Right cardiac atrium (tissue), 5 donors: Measurements from ENCODE around the gene LCOR. TPM values are rescaled to one million over a fixed set of nuclear protein-coding genes. Genes with fewer than 3 reads are reported as not detected.
"Not testable (repeated sequence)": the region's sequence is repeated elsewhere in the genome, so short reads cannot be mapped to it uniquely, and the experiment has no call there.

Experiments
- ATAC-seq, 2 donors: fragments of 200-7000 bp; cut with Tn5 transposase; one replicate each; pipeline versions ENCODE4 v1.8.0 to v1.9.1; 2020; ENCODE audit warnings: moderate library complexity in 2 of 2, mild to moderate bottlenecking in 1 of 2
- DNase-seq, 3 donors: peaks; one replicate each; pipeline ENCODE4 v3.0.0-alpha.2; 2020
- H3K27ac ChIP-seq: one replicate; pipeline ENCODE4 v1.5.1; 2013; ENCODE audit warnings: mild to moderate bottlenecking, low read length, control low read depth, moderate library complexity
- H3K27me3 ChIP-seq: one replicate; pipeline ENCODE4 v1.6.1; 2013; ENCODE audit not compliant: control insufficient read depth, insufficient read depth
- H3K4me1 ChIP-seq: one replicate; pipeline ENCODE4 v1.6.1; 2013; ENCODE audit warnings: low read length; ENCODE audit not compliant: control insufficient read depth, insufficient read depth
- H3K4me3 ChIP-seq: one replicate; pipeline ENCODE4 v1.5.1; 2013; ENCODE audit warnings: low read length, control low read depth
- H3K9me3 ChIP-seq: one replicate; pipeline ENCODE4 v1.6.1; 2013; ENCODE audit warnings: low read length; ENCODE audit not compliant: control insufficient read depth
- WGBS: extraction: QIAGEN DNeasy Blood & Tissue Kit; methylation state at CpG from one replicate; pipeline ENCODE4 v1.1.7; 2013; 5-methylcytosine and 5-hydroxymethylcytosine counted together
- intact Hi-C, 4 donors: fragments of 100-400 bp; cut with DNase I; formaldehyde crosslinking; loops; one replicate each; pipeline versions ENCODE4 v1.11.0 to v1.14.0; 2022 to 2023
- polyA plus RNA-seq: library from polyadenylated mRNA; stranded (reverse); fragments of 200-250 nt; gene quantifications from one replicate; pipeline ENCODE4 v1.2.3, GENCODE V29; 2013
- total RNA-seq, 4 donors: library from RNA; stranded (reverse); fragmentation: NEBNext Ultra II Directional; extraction: Animal tissue kit (Norgen Biotek cat#: 25700); gene quantifications; one replicate each; pipeline ENCODE4 v1.2.1, GENCODE V29; 2021
- donor health status: healthy with polysubstance abuse.
- donor health status: DM: no; HTN: yes; CAD: no.
- donor health status: DM: no; HTN: no; CAD: no.
- donor health status: DM: no; HTN: yes; CAD: no; lungs with severe emphysema.
- donor health status: DM: yes; HTN: yes; CAD: no.

The LCOR gene
- total and polyA plus RNA-seq, 5 donors: 3.2 to 21.9 (median 17.7) TPM

DNA sequence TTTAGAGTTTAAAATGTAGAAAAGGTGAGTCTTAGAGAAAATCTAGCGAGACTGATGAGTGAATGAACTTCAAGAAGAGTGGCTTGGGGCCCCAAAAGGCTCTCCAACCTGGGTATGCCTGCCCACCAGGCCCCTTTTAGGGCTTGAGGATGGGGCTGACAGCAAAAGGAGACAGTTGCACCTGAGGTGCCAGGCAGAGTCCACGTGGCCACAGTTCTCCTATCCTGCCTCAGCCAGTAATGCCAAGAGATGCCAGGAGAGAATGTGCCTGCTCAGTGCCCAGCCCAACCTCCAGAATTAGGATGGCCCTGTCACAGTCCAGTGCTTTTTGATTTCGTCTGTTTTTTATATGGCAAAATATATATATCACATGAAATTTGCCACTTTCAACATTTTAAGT, 197.2 kb downstream of the LCOR start:
- Histone ChIP-seq H3K4me1 (no peaks in the 10 kb centered on the region), H3K27me3 (no peaks in the 10 kb centered on the region), H3K4me3 (no peak overlapping the region), H3K9me3 (no peaks in the 10 kb centered on the region), H3K27ac (no peak overlapping the region)
- DNase-seq (no peak), ATAC-seq (no peak)
- intact Hi-C loops: no loop called here
- 77% methylated on average over 3 of the region's 3 CpGs for whole genome bisulfite sequencing

DNA sequence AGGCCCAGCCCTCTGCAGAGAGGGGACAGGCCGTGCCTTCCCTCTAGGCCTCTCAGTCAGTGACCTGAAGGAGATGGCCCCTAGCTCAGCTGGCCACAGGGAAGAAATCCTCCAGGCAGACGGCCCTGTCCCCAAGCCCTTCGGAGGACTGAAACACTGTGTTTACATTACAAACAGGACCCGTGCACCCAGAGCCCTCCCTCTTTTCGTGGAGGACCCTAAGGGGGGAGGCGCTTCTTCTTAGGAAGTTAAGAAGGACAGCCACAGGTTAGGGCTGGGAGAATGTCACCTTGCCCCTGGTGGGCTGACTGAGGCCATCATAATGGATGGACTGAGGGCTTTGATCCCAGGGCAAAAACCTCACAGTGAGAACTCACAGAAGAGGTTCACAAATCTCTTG, 198.8 kb downstream of the LCOR start:
- WGBS: 62% methylated on average over 6 of the region's 6 CpGs
- Histone ChIP-seq H3K27me3 (no peaks in the 10 kb centered on the region), H3K4me3 (no peak overlapping the region), H3K4me1 (no peaks in the 10 kb centered on the region), H3K9me3 (no peaks in the 10 kb centered on the region), H3K27ac (no peak overlapping the region)
- no peak for ATAC-seq
- intact Hi-C loops: no loop called here
- DNase-seq: no peak

DNA sequence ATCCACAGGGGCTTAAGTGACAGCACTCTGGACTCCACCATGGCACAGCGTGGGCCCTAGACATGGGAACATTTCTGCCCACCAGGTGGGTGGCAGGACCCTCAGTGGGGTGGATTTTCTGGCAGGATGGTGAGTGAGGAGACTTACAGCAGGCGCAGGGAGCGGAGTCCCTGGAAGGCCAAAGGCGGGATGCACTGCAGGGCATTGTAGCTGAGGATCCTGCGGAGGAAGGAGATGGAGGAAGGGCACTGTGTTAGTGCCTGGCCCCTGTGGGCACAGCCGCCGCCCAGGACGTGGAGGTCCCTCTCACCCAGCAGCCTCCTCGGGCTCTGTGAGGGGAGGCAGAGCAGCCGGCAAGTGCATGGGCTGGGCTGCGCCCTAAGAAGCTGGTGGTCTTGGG, 199.4 kb downstream of the LCOR start:
- intact Hi-C loops: no loop called here
- DNase-seq: no peak
- ATAC-seq: no peak
- Histone ChIP-seq H3K9me3 (no peaks in the 10 kb centered on the region), H3K27ac (no peak overlapping the region), H3K4me1 (no peaks in the 10 kb centered on the region), H3K4me3 (no peak overlapping the region), H3K27me3 (no peaks in the 10 kb centered on the region)
- 83% methylated on average over 11 of the region's 11 CpGs for WGBS

DNA sequence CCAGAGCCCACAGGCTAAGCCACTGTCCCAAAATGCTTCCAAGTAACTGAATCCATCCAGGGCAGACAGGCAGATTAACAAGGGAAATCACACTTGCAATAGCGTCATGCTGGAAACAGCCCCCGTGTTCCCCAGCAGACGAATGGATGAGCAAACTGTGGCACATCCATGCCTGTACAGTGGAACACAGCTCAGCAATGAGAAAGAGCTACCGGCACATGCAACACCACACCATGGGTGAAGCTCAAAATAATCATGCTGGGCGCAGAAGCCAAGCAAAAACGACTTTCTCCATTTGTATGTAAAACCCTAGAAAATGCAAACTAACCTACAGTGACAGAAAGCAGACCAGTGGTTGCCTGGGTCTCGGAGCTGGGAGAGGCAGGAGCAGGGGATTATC, 200.5 kb downstream of the LCOR start:
- Histone ChIP-seq H3K4me3 (no peak overlapping the region), H3K27ac (no peak overlapping the region), H3K27me3 (no peaks in the 10 kb centered on the region), H3K4me1 (no peaks in the 10 kb centered on the region), H3K9me3 (no peaks in the 10 kb centered on the region)
- ATAC-seq (no peak), DNase-seq (no peak)
- 47% methylated on average over 7 of the region's 7 CpGs for WGBS
- intact Hi-C loops: no loop called here

DNA sequence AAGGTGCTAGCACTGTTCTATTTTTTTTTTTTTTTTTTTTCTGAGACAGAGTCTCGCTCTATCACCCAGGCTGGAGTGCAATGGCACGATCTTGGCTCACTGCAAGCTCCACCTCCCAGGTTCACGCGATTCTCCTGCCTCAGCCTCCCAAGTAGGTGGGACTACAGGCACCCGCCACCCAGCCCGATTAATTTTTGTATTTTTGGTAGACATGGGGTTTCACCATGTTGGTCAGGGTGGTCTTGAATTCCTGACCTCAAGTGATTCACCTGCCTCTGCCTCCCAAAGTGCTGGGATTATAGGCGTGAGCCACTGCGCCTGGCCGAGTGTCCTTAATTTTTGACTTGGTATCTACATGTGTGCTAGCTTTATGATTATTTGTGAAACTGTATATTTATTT, 201.7 kb downstream of the LCOR start:
- H3K4me1 ChIP-seq, H3K9me3 ChIP-seq, ATAC-seq, H3K27ac ChIP-seq, H3K27me3 ChIP-seq, H3K4me3 ChIP-seq, DNase-seq, intact Hi-C loops: not testable (repeated sequence)
- WGBS: 92% methylated on average over 9 of the region's 9 CpGs

DNA sequence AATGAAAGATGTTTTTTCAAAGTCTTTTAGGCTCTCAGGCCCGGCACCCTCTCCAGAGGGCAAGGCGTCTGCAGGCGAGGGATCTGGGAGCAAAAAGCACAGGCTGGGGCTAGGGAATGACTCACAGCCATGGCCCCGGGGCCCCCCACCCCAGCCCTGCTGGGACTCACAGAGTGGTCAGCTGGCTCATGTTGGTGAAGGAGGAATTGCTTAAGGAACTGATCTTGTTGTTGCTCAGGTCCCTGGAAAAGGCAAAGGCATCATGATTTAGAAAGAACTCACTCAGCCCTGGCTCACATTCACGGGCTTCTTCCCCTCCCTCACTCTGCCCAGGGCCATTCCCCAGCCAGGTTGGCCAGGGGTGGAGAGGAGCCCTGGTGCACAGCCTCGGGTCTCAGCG, 202.2 kb downstream of the LCOR start:
- intact Hi-C loops: no loop called here
- Histone ChIP-seq H3K4me1 (peaks cover 4% of the 10 kb centered on the region), H3K4me3 (no peak overlapping the region), H3K9me3 (no peaks in the 10 kb centered on the region), H3K27me3 (no peaks in the 10 kb centered on the region), H3K27ac (no peak overlapping the region)
- DNase-seq (no peak), ATAC-seq (no peak)
- 73% methylated on average over 7 of the region's 7 CpGs for WGBS

DNA sequence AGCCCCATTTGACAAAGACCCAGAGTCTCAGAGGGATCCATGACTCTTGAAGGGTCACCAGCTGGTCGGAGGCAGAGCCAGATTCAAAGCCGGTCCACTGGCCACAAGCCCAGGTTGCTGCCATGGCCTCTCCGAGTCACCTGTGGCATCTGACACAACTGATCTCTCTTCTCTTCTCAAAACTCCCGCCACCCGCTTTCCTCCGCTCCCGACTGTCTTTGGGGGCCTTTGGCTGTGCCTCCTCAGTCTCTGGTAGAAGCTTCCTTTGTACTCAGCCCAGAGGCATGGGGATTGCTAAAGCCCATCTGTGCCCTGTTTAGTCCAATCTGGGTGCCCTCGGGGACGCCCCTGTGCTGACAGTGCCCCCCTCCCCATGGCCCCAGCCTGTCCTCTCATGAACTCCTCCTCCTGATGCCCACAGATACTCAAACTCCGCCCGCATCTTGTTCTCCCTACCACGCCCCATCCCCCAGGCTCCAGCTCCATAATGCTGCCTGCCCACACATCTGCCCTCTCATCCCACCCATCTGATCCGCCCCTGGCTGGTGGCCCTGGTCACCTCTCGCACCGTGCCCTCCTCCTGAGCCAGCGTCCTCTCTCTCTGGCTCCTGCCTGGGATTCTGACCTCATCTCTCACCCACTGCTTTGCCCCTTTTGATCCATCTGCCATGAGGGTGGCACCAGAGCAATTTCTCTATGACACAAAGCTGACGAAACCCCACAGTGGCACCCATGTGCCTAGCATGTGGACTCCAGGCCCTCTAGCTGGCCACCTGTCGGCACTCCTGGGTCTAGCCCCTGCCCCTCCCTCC, 203.1 kb downstream of the LCOR start:
- no peak overlapping the region for H3K27ac ChIP-seq
- 81% methylated on average over 18 of the region's 18 CpGs for WGBS
- H3K4me3 ChIP-seq: no peak overlapping the region
- ATAC-seq (no peak), DNase-seq (no peak)
- H3K9me3 ChIP-seq: no peaks in the 10 kb centered on the region
- intact Hi-C loops: no loop called here
- peaks cover 4% of the 10 kb centered on the region for H3K4me1 ChIP-seq
- no peaks in the 10 kb centered on the region for H3K27me3 ChIP-seq

DNA sequence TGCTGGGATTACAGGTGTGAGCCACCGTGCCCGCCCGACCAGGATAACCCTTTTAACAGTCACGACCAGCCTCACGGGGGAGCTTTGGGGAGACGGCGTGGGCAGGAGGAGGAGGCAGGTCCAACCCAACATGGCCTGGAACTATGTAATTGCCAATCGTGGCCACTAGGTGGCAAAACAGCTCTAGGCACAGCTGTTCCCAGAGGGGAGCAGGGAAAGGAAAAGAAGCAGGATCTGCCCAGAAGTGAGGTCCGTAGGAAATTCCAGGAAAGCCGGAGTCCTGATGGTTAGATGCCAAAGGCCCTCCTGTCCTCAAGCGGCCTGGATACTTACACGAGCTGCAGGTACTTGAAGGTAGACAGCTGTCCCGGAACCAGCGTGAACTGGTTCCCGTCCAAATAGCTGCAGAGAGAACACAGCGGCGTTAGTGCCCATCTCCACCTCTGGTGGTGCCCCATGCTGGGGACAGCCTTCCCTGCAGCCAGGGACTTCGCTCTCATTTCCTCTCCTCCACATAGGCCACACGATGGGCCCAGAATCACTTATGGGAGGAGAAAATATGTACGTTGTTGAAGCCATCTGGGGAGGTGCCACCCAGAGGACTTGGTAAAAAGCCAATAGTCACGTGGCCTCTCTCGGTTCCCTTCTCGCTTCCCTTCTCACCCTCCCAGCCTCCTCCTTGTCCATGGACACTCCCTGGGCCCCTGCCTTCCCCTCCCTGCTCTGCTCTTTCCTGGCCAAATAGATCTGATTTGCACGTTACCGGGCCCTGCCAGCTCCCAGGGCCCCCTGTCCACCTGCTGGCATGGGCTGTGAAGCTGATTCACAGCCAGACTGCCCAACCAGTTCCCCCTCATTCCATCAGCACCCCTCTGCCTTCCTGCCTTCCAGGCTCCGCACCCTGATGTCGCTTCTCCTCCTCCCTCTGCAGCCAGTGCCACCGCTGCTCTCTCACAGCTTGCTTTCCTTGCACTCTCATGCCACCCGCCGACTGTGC, 205.6 kb downstream of the LCOR start:
- Histone ChIP-seq H3K4me1 (peaks cover 4% of the 10 kb centered on the region), H3K27ac (no peak overlapping the region), H3K4me3 (peak overlapping the region; percentile 46), H3K27me3 (no peaks in the 10 kb centered on the region), H3K9me3 (no peaks in the 10 kb centered on the region)
- intact Hi-C loops: no loop called here
- 19% methylated on average over 30 of the region's 30 CpGs for WGBS
- ATAC-seq: peak; percentile 90 to 93
- DNase-seq: peak; percentile 76 to 89 (median 87)

DNA sequence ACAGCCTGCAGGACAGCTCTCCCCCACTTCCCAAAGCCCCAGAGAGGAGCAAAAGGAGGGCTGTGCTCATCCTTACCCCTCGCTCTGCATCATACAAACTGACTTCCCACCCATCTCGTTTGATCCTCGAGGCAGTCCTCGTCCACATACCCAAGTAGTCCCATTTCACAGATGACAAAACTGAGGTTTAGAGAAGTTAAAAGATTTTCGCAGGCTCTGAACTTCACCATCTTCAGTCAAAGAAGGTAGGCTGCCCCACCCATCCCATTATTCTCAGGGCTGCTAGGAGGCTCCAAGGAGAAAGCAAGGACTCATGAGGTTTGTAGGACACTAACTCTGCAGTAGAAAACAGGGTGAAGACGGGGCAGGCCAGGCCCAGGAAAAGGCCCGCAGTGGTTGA, 206.6 kb downstream of the LCOR start:
- no peaks in the 10 kb centered on the region for H3K27me3 ChIP-seq
- H3K4me1 ChIP-seq: peaks cover 4% of the 10 kb centered on the region
- no peak overlapping the region for H3K4me3 ChIP-seq
- ATAC-seq (no peak), DNase-seq (no peak)
- no peak overlapping the region for H3K27ac ChIP-seq
- no peaks in the 10 kb centered on the region for H3K9me3 ChIP-seq
- 93% methylated on average over 7 of the region's 7 CpGs for WGBS
- intact Hi-C loops: no loop called here

DNA sequence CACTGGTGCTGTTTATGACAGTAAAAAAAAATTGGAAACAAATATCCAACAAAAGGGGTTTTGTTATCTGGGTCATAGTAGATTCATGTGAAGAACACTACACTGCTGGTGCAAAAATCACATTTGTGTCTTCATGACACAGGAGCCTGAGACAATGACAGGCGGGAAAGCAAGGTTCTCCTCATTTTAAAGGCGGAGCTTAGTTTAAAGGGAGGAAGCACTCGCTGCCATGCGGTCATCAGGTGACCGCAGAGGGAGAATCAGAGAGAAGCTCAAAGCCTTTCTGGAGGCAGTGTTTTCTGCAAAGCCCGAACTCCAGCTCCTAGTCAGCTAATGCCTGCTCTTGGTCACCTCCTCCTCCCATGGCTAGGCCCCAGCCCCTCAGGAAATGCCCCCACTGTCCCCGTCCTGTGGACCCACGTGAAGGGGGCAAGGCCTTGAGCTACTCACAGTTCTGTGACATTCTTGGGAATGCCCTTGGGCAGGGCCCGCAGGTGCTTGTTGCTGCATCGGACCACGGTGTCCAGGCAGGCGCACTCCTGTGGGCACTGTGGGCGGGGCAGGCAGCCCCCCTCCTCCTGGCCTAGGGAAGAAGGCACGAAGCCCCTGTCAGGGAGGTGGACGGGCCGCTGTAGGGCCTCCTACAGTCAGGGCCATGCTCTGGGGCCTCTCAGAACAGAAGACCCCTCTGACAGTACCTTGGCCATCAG, 207.6 kb downstream of the LCOR start:
- no peak for ATAC-seq

DNA sequence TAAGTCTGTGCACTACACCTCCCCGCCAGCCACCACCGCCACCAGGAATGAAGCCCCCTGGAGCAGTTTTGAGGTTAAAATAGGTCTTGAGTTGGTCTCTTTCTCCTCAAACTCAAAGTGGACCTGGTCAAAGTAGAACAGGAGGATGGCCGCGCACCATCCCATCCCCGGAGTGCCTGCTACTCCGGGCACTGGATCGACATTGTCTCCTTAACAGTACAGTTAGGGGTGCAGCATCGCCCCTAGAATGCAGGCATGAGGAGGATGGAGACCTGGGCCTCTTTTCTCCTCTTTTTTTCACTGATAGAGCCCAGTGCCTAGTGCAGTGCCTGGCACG, 208.1 kb downstream of the LCOR start:
- ATAC-seq (no peak), DNase-seq (no peak)
- H3K4me1 ChIP-seq: peaks cover 4% of the 10 kb centered on the region
- no peak overlapping the region for H3K27ac ChIP-seq
- 98% methylated on average over 9 of the region's 9 CpGs for WGBS
- no peak overlapping the region for H3K4me3 ChIP-seq
- no peaks in the 10 kb centered on the region for H3K27me3 ChIP-seq
- intact Hi-C loops: no loop called here
- H3K9me3 ChIP-seq: no peaks in the 10 kb centered on the region

More for the DNA sequence above, 207.6 kb downstream of the LCOR start:
- intact Hi-C loops: no loop called here
- no peaks in the 10 kb centered on the region for H3K27me3 ChIP-seq
- 85% methylated on average over 16 of the region's 16 CpGs for WGBS
- no peak for DNase-seq
- H3K27ac ChIP-seq: no peak overlapping the region
- no peaks in the 10 kb centered on the region for H3K9me3 ChIP-seq
- H3K4me1 ChIP-seq: peaks cover 4% of the 10 kb centered on the region
- no peak overlapping the region for H3K4me3 ChIP-seq
